Mesendoderm (in vitro differentiated cells): ENCODE measurements around the gene PRPS1.
A peak's percentile ranks its signal among the peaks of the same experiment; 100 is the strongest.

Source experiments
- DNase-seq: peaks from one replicate; pipeline ENCODE4 v3.0.0; 2013
- H2AK5ac ChIP-seq: 2 replicates; pipeline ENCODE4 v1.6.1; 2013; ENCODE audit warnings: low read length, inconsistent platforms
- H2BK120ac ChIP-seq: 2 replicates; pipeline ENCODE4 v1.6.1; 2013; ENCODE audit warnings: low read depth, mild to moderate bottlenecking, low read length, moderate library complexity, mixed read lengths
- H2BK15ac ChIP-seq: replicated peaks from 2 replicates; pipeline ENCODE4 v1.6.1; 2013; ENCODE audit warnings: low read depth, mild to moderate bottlenecking, moderate library complexity
- H2BK5ac ChIP-seq: 2 replicates; pipeline ENCODE4 v1.6.1; 2013; ENCODE audit warnings: low read length, inconsistent platforms
- H3K18ac ChIP-seq: 2 replicates; pipeline ENCODE4 v1.6.1; 2013; ENCODE audit warnings: mild to moderate bottlenecking, low read length, mixed read lengths
- H3K23ac ChIP-seq: one replicate; pipeline ENCODE4 v1.6.1; 2013; ENCODE audit warnings: low read length
- H3K27ac ChIP-seq: 2 replicates; pipeline ENCODE4 v1.5.1; 2013; ENCODE audit warnings: low read depth, mild to moderate bottlenecking, inconsistent platforms, low read length, moderate library complexity
- H3K27me3 ChIP-seq: 2 replicates; pipeline ENCODE4 v1.6.1; 2013; ENCODE audit warnings: low read length, control low read depth, mild to moderate bottlenecking, inconsistent platforms; ENCODE audit not compliant: insufficient read depth, poor library complexity
- H3K36me3 ChIP-seq: 2 replicates; pipeline ENCODE4 v1.6.1; 2013; ENCODE audit warnings: low read length, inconsistent platforms; ENCODE audit not compliant: control insufficient read depth, insufficient read depth
- H3K4ac ChIP-seq: one replicate; pipeline ENCODE4 v1.6.1; 2013; ENCODE audit warnings: low read depth, mild to moderate bottlenecking, low read length, moderate library complexity
- H3K4me1 ChIP-seq: 2 replicates; pipeline ENCODE4 v1.6.1; 2013; ENCODE audit warnings: low read depth, low read length, inconsistent platforms; ENCODE audit not compliant: control insufficient read depth
- H3K4me2 ChIP-seq: 2 replicates; pipeline ENCODE4 v1.6.1; 2013; ENCODE audit warnings: low read length
- H3K4me3 ChIP-seq: 2 replicates; pipeline ENCODE4 v1.5.1; 2013; ENCODE audit warnings: mild to moderate bottlenecking, low read length
- H3K56ac ChIP-seq: one replicate; pipeline ENCODE4 v1.6.1; 2013; ENCODE audit warnings: low read length
- H3K79me1 ChIP-seq: 2 replicates; pipeline ENCODE4 v1.6.1; 2013; ENCODE audit warnings: low read length, inconsistent platforms
- H3K79me2 ChIP-seq: 2 replicates; pipeline ENCODE4 v1.6.1; 2013; ENCODE audit warnings: mild to moderate bottlenecking, low read length; ENCODE audit not compliant: control insufficient read depth, insufficient read depth
- H3K9ac ChIP-seq: 2 replicates; pipeline ENCODE4 v1.6.1; 2013; ENCODE audit warnings: low read length, inconsistent platforms
- H4K5ac ChIP-seq: one replicate; pipeline ENCODE4 v1.6.1; 2013; ENCODE audit warnings: low read length
- H4K8ac ChIP-seq: one replicate; pipeline ENCODE4 v1.6.1; 2013; ENCODE audit warnings: low read depth, mild to moderate bottlenecking, control low read depth, low read length, moderate library complexity
- WGBS: extraction: QIAGEN DNeasy Blood & Tissue Kit; methylation state at CpG from one replicate; pipeline ENCODE4 v1.1.7; 2013; ENCODE audit warnings: low lambda C conversion rate, missing lambda C conversion rate; ENCODE audit not compliant: insufficient coverage; ENCODE audit errors: extremely low coverage; 5-methylcytosine and 5-hydroxymethylcytosine counted together

The PRPS1 gene

GRCh38 chrX:107654872-107655761, 26.8 kb downstream of the PRPS1 start:
- Histone ChIP-seq H4K5ac (no peak overlapping the region), H4K8ac (no peak overlapping the region), H3K79me2 (no peaks in the 10 kb centered on the region), H2AK5ac (no peak overlapping the region), H3K4me3 (no peak overlapping the region), H3K27me3 (no peaks in the 10 kb centered on the region), H2BK120ac (no peak overlapping the region), H3K4me1 (no peaks in the 10 kb centered on the region), H3K9ac (no peak overlapping the region), H3K79me1 (no peaks in the 10 kb centered on the region), H3K18ac (no peak overlapping the region), H2BK5ac (no peak overlapping the region), H3K36me3 (no peaks in the 10 kb centered on the region), H3K4ac (no peak overlapping the region), H3K56ac (peak overlapping the region; percentile 17), H3K27ac (no peak overlapping the region), H3K23ac (no peak overlapping the region), H2BK15ac (no peak overlapping the region), H3K4me2 (no peak overlapping the region)
- peak; percentile 89 for DNase-seq
- WGBS: no CpG with 5 or more reads among the region's 22 CpGs

GRCh38 chrX:107656978-107657377, 28.7 kb downstream of the PRPS1 start:
- Histone ChIP-seq H4K8ac (no peak overlapping the region), H3K18ac (no peak overlapping the region), H3K79me1 (no peaks in the 10 kb centered on the region), H2AK5ac (no peak overlapping the region), H3K4me2 (no peak overlapping the region), H3K9ac (no peak overlapping the region), H2BK5ac (no peak overlapping the region), H2BK120ac (no peak overlapping the region), H3K4ac (no peak overlapping the region), H3K27me3 (no peaks in the 10 kb centered on the region), H4K5ac (no peak overlapping the region), H3K56ac (no peak overlapping the region), H3K79me2 (no peaks in the 10 kb centered on the region), H3K27ac (no peak overlapping the region), H3K4me3 (no peak overlapping the region), H3K23ac (no peak overlapping the region), H2BK15ac (no peak overlapping the region), H3K4me1 (no peaks in the 10 kb centered on the region), H3K36me3 (no peaks in the 10 kb centered on the region)
- DNase-seq: no peak
- WGBS: no CpG with 5 or more reads among the region's 5 CpGs

- Histone ChIP-seq H4K8ac (no peak overlapping the region), H2BK120ac (no peak overlapping the region), H3K9ac (no peak overlapping the region), H3K79me2 (no peaks in the 10 kb centered on the region), H3K79me1 (no peaks in the 10 kb centered on the region), H2AK5ac (no peak overlapping the region), H2BK15ac (no peak overlapping the region), H3K4me3 (no peak overlapping the region), H3K4ac (no peak overlapping the region), H3K27me3 (no peaks in the 10 kb centered on the region), H3K27ac (no peak overlapping the region), H3K4me2 (no peak overlapping the region), H2BK5ac (no peak overlapping the region), H4K5ac (no peak overlapping the region), H3K56ac (no peak overlapping the region), H3K36me3 (no peaks in the 10 kb centered on the region), H3K18ac (no peak overlapping the region), H3K23ac (no peak overlapping the region), H3K4me1 (peaks cover 3% of the 10 kb centered on the region)
- DNase-seq: no peak
- WGBS: 100% methylated on average over 1 of the region's 5 CpGs
Observed at GRCh38 chrX:107658660-107659059, 30.4 kb downstream of the PRPS1 start.

GRCh38 chrX:107659286-107659685, 31.0 kb downstream of the PRPS1 start:
- no peak overlapping the region for H3K4me3 ChIP-seq
- H3K9ac ChIP-seq: no peak overlapping the region
- H3K56ac ChIP-seq: no peak overlapping the region
- no peaks in the 10 kb centered on the region for H3K36me3 ChIP-seq
- no peak overlapping the region for H4K5ac ChIP-seq
- no peak overlapping the region for H3K4ac ChIP-seq
- no peaks in the 10 kb centered on the region for H3K27me3 ChIP-seq
- no peaks in the 10 kb centered on the region for H3K79me1 ChIP-seq
- peaks cover 3% of the 10 kb centered on the region for H3K4me1 ChIP-seq
- WGBS: no CpG with 5 or more reads among the region's 4 CpGs
- H3K27ac ChIP-seq: no peak overlapping the region
- no peak overlapping the region for H4K8ac ChIP-seq
- H2AK5ac ChIP-seq: no peak overlapping the region
- no peak overlapping the region for H2BK15ac ChIP-seq
- no peak overlapping the region for H3K18ac ChIP-seq
- no peak overlapping the region for H2BK5ac ChIP-seq
- no peak overlapping the region for H2BK120ac ChIP-seq
- H3K79me2 ChIP-seq: no peaks in the 10 kb centered on the region
- DNase-seq: no peak
- H3K4me2 ChIP-seq: no peak overlapping the region
- H3K23ac ChIP-seq: no peak overlapping the region

GRCh38 chrX:107659768-107660167, 31.5 kb downstream of the PRPS1 start:
- Histone ChIP-seq H3K23ac (no peak overlapping the region), H3K79me2 (no peaks in the 10 kb centered on the region), H3K56ac (no peak overlapping the region), H4K8ac (no peak overlapping the region), H3K27me3 (no peaks in the 10 kb centered on the region), H2BK15ac (no peak overlapping the region), H2AK5ac (no peak overlapping the region), H3K9ac (no peak overlapping the region), H2BK5ac (no peak overlapping the region), H3K4ac (no peak overlapping the region), H4K5ac (no peak overlapping the region), H2BK120ac (no peak overlapping the region), H3K4me1 (peaks cover 3% of the 10 kb centered on the region), H3K27ac (no peak overlapping the region), H3K36me3 (no peaks in the 10 kb centered on the region), H3K79me1 (no peaks in the 10 kb centered on the region), H3K4me2 (no peak overlapping the region), H3K18ac (no peak overlapping the region), H3K4me3 (no peak overlapping the region)
- no CpG with 5 or more reads among the region's 1 CpG for WGBS
- no peak for DNase-seq

- H4K8ac ChIP-seq: no peak overlapping the region
- WGBS: no CpG with 5 or more reads among the region's 3 CpGs
- H2AK5ac ChIP-seq: no peak overlapping the region
- no peak overlapping the region for H3K9ac ChIP-seq
- H2BK120ac ChIP-seq: no peak overlapping the region
- no peaks in the 10 kb centered on the region for H3K36me3 ChIP-seq
- no peak for DNase-seq
- H4K5ac ChIP-seq: no peak overlapping the region
- H2BK5ac ChIP-seq: no peak overlapping the region
- H3K4me2 ChIP-seq: no peak overlapping the region
- no peak overlapping the region for H3K4me3 ChIP-seq
- no peaks in the 10 kb centered on the region for H3K27me3 ChIP-seq
- H3K23ac ChIP-seq: no peak overlapping the region
- no peak overlapping the region for H2BK15ac ChIP-seq
- no peak overlapping the region for H3K27ac ChIP-seq
- H3K4ac ChIP-seq: no peak overlapping the region
- H3K4me1 ChIP-seq: peaks cover 3% of the 10 kb centered on the region
- peak overlapping the region; percentile 10 for H3K18ac ChIP-seq
- H3K56ac ChIP-seq: peak overlapping the region; percentile 49
- no peaks in the 10 kb centered on the region for H3K79me1 ChIP-seq
- H3K79me2 ChIP-seq: no peaks in the 10 kb centered on the region
Observed at GRCh38 chrX:107662145-107662544, 33.8 kb downstream of the PRPS1 start.
